K562 (cell line): ENCODE results near the gene HCN3. TPM values are rescaled to one million over a fixed set of nuclear protein-coding genes. Genes with fewer than 3 reads are reported as not detected.
A peak's percentile ranks its signal among the peaks of the same experiment; 100 is the strongest.

Experiments
- CCAR2 ChIP-seq: fragments of 200-400 bp; formaldehyde crosslinking; IDR thresholded peaks from 2 replicates; pipeline ENCODE4 v1.6.1; 2017; ENCODE audit warnings: mild to moderate bottlenecking, low read depth, low read length
- ETV6 ChIP-seq, 3 experiments: fragments of 150-350 bp in 1 of 3; sonication (generic) in 1 of 3; formaldehyde crosslinking in 1 of 3; IDR thresholded peaks; 2 replicates each; pipeline versions ENCODE4 v1.6.1 to v1.8.0; 2014 to 2022; ENCODE audit warnings: borderline replicate concordance in 2 of 3, low read depth in 2 of 3, antibody characterized with exemption in 1 of 3, low read length in 1 of 3, mild to moderate bottlenecking in 1 of 3, missing genetic modification reagents in 1 of 3
- KDM1A ChIP-seq, 2 experiments: fragments of 450-650 bp; IDR thresholded peaks; 2 replicates each; pipeline ENCODE4 v1.6.1; 2016; ENCODE audit warnings: mild to moderate bottlenecking in 2 of 2
- LCOR ChIP-seq: sonication (generic); formaldehyde crosslinking; IDR thresholded peaks from 2 replicates; pipeline ENCODE4 v1.8.0; 2022; ENCODE audit warnings: mild to moderate bottlenecking, missing genetic modification reagents
- MAFG ChIP-seq: fragments of 450-650 bp; conservative IDR thresholded peaks from 2 replicates; pipeline ENCODE4 v1.6.1; 2016; ENCODE audit warnings: missing genetic modification characterization, missing compliant biosample characterization
- MAFK ChIP-seq: IDR thresholded peaks from 2 replicates; pipeline ENCODE4 v1.6.1; 2011; ENCODE audit warnings: low read length, improper control_type of control experiment
- NFXL1 ChIP-seq: fragments of 450-650 bp; formaldehyde crosslinking; IDR thresholded peaks from 2 replicates; pipeline ENCODE4 v1.4.0; 2021; ENCODE audit warnings: mild to moderate bottlenecking
- NR2C1 ChIP-seq, 2 experiments: fragments of 450-650 bp; IDR thresholded peaks; 2 replicates each; pipeline ENCODE4 v1.6.1; 2017; ENCODE audit warnings: mild to moderate bottlenecking in 2 of 2, antibody characterized with exemption in 1 of 2, inconsistent platforms in 1 of 2, missing compliant biosample characterization in 1 of 2, missing genetic modification characterization in 1 of 2
- PTBP1 ChIP-seq: fragments of 200-400 bp; formaldehyde crosslinking; IDR thresholded peaks from 2 replicates; pipeline ENCODE4 v1.6.1; 2017; ENCODE audit warnings: low read depth, low read length
- SREBF1 ChIP-seq: fragments of 150-350 bp; IDR thresholded peaks from 2 replicates; pipeline ENCODE4 v1.6.1; 2014; ENCODE audit warnings: antibody characterized with exemption, low read depth, low read length, borderline replicate concordance
- ZNF699 ChIP-seq: fragments of 250-450 bp; sonication (Bioruptor Pico); IDR thresholded peaks from 2 replicates; pipeline ENCODE4 v1.8.0; 2021; ENCODE audit warnings: mild to moderate bottlenecking, moderate library complexity; ENCODE audit not compliant: insufficient replicate concordance
- polyA plus RNA-seq, 8 experiments: library from polyadenylated mRNA; depleted of rRNA in 4 of 8; stranded (reverse) in 5 of 8; unstranded in 3 of 8; fragments of >200 nt; fragmentation: Nextera tagmentation in 2 of 8; fragmentation: Illumina TruSeq in 1 of 8; extraction: Ambion mirVana in 2 of 8; extraction: Trizol in 1 of 8; gene quantifications; 2 replicates each; pipeline versions ENCODE4 v1.2.1 to v1.2.3, GENCODE V29; 2011 to 2014; ENCODE audit warnings: inconsistent platforms in 1 of 8, missing spikeins in 1 of 8
- total RNA-seq, 7 experiments: library from RNA; depleted of rRNA in 6 of 7; stranded (reverse); fragments of >200 nt in 6 of 7; fragmentation: Illumina TruSeq in 2 of 7; extraction: Trizol in 2 of 7; gene quantifications; 2 replicates each; pipeline versions ENCODE4 v1.2.1 to v1.2.3, GENCODE V29; 2011 to 2021; ENCODE audit warnings: low replicate concordance in 1 of 7
- TF ChIP-seq, protein P1 (sequence below): IDR thresholded peaks from 2 replicates; pipeline ENCODE4 v1.6.1; 2014; ENCODE audit warnings: antibody characterized with exemption
- TF ChIP-seq, protein P2 (sequence below): sonication (generic); formaldehyde crosslinking; IDR thresholded peaks from 2 replicates; pipeline ENCODE4 v1.8.0; 2022; ENCODE audit warnings: mild to moderate bottlenecking, low read depth, missing genetic modification reagents
- TF ChIP-seq, protein P3 (sequence below): fragments of 450-650 bp; formaldehyde crosslinking; IDR thresholded peaks from 2 replicates; pipeline ENCODE4 v1.4.0; 2020; ENCODE audit warnings: mild to moderate bottlenecking
- TF ChIP-seq, protein P4 (sequence below): sonication (generic); formaldehyde crosslinking; IDR thresholded peaks from 2 replicates; pipeline ENCODE4 v1.9.0; 2022; ENCODE audit warnings: mild to moderate bottlenecking, missing genetic modification reagents
- TF ChIP-seq, protein P5 (sequence below): fragments of 250-450 bp; sonication (Bioruptor Pico); IDR thresholded peaks from 2 replicates; pipeline ENCODE4 v1.8.0; 2022; ENCODE audit warnings: inconsistent platforms
- TF ChIP-seq, protein P6 (sequence below), 2 experiments: fragments of 450-650 bp; conservative IDR thresholded peaks; 2 replicates each; pipeline ENCODE4 v1.6.1; 2017; ENCODE audit warnings: mild to moderate bottlenecking in 2 of 2, moderate library complexity in 2 of 2

HCN3 gene
- total and polyA plus RNA-seq, 9 of the 15 experiments (the other 6 are each of a cell fraction or from before 2014, with no cell fraction given), result 0.91 to 9.7 (median 3.9) TPM

DNA sequence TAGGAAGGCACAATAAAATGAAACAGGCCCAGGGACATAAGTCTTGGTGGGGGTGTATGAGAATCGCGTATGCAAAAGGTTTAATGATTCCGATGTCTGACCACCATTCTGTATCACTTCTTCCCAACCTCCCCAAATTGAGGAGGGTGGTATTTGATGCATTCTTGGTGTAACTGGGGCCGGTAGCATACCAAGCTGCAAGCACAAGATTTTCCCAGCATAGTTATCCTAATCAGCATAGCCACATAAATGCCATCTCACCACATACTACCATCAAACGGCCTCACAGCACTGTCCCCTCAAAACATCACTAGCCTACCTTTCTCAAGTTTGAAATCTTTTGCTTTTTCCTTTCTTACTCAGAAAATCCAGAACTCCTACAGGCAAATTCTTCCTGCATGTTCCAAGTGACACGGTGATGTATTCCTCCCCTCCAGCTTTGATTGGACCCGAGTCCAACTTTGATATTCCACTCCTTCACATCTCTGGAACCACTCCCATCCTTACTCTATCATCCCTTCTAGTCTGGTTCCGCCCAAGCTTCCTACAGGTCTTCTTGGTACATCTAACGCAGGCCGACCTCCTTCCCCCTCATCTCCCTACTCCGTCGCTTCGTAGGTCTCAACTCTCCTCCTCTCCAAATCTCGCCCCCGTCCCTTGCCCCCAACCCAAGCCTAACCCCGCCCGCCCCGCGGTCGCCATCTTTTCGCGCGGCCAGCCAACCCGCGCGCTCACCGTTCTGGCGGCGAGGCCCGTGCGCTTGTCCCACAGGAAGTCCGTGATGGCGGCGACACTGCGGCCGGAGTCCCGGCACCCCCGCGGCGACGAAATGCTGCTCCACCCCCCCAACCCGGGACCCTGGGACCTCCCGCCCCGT, 4.6 kb upstream of the HCN3 start (continued):
- TF ChIP-seq, protein P1, sequence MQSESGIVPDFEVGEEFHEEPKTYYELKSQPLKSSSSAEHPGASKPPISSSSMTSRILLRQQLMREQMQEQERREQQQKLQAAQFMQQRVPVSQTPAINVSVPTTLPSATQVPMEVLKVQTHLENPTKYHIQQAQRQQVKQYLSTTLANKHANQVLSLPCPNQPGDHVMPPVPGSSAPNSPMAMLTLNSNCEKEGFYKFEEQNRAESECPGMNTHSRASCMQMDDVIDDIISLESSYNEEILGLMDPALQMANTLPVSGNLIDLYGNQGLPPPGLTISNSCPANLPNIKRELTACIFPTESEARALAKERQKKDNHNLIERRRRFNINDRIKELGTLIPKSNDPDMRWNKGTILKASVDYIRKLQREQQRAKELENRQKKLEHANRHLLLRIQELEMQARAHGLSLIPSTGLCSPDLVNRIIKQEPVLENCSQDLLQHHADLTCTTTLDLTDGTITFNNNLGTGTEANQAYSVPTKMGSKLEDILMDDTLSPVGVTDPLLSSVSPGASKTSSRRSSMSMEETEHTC, result no peak
- TF ChIP-seq, protein P2, sequence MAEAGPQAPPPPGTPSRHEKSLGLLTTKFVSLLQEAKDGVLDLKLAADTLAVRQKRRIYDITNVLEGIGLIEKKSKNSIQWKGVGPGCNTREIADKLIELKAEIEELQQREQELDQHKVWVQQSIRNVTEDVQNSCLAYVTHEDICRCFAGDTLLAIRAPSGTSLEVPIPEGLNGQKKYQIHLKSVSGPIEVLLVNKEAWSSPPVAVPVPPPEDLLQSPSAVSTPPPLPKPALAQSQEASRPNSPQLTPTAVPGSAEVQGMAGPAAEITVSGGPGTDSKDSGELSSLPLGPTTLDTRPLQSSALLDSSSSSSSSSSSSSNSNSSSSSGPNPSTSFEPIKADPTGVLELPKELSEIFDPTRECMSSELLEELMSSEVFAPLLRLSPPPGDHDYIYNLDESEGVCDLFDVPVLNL (CRISPR knock-in tag), result no peak
- TF ChIP-seq MAFG (tag), result no peak
- TF ChIP-seq, protein P3, sequence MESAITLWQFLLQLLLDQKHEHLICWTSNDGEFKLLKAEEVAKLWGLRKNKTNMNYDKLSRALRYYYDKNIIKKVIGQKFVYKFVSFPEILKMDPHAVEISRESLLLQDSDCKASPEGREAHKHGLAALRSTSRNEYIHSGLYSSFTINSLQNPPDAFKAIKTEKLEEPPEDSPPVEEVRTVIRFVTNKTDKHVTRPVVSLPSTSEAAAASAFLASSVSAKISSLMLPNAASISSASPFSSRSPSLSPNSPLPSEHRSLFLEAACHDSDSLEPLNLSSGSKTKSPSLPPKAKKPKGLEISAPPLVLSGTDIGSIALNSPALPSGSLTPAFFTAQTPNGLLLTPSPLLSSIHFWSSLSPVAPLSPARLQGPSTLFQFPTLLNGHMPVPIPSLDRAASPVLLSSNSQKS (CRISPR knock-in tag), result no peak
- no peak for TF ChIP-seq LCOR (CRISPR knock-in tag)
- TF ChIP-seq, protein P4, sequence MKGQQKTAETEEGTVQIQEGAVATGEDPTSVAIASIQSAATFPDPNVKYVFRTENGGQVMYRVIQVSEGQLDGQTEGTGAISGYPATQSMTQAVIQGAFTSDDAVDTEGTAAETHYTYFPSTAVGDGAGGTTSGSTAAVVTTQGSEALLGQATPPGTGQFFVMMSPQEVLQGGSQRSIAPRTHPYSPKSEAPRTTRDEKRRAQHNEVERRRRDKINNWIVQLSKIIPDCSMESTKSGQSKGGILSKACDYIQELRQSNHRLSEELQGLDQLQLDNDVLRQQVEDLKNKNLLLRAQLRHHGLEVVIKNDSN (CRISPR knock-in tag), result no peak
- TF ChIP-seq ZNF699 (CRISPR knock-in tag), result no peak
- TF ChIP-seq, protein P5, sequence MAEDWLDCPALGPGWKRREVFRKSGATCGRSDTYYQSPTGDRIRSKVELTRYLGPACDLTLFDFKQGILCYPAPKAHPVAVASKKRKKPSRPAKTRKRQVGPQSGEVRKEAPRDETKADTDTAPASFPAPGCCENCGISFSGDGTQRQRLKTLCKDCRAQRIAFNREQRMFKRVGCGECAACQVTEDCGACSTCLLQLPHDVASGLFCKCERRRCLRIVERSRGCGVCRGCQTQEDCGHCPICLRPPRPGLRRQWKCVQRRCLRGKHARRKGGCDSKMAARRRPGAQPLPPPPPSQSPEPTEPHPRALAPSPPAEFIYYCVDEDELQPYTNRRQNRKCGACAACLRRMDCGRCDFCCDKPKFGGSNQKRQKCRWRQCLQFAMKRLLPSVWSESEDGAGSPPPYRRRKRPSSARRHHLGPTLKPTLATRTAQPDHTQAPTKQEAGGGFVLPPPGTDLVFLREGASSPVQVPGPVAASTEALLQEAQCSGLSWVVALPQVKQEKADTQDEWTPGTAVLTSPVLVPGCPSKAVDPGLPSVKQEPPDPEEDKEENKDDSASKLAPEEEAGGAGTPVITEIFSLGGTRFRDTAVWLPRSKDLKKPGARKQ (CRISPR knock-in tag), result no peak
- TF ChIP-seq SREBF1, result no peak
- peak in 1 of 2 experiments; percentile 6; a peak in 1 of 4 replicates for TF ChIP-seq KDM1A (IDR thresholded peaks at IDR 0.05)
- no peak for TF ChIP-seq MAFK
- TF ChIP-seq, protein P6, sequence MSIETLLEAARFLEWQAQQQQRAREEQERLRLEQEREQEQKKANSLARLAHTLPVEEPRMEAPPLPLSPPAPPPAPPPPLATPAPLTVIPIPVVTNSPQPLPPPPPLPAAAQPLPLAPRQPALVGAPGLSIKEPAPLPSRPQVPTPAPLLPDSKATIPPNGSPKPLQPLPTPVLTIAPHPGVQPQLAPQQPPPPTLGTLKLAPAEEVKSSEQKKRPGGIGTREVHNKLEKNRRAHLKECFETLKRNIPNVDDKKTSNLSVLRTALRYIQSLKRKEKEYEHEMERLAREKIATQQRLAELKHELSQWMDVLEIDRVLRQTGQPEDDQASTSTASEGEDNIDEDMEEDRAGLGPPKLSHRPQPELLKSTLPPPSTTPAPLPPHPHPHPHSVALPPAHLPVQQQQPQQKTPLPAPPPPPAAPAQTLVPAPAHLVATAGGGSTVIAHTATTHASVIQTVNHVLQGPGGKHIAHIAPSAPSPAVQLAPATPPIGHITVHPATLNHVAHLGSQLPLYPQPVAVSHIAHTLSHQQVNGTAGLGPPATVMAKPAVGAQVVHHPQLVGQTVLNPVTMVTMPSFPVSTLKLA (conservative IDR thresholded peaks at IDR 0.05), result no peak
- no peak for TF ChIP-seq NFXL1 (CRISPR knock-in tag)
- TF ChIP-seq PTBP1, result no peak
- no peak for TF ChIP-seq CCAR2
- no peak for TF ChIP-seq ETV6 (IDR thresholded peaks at IDR 0.05; ENCODE audit: borderline replicate concordance in 1 of 2, low read depth in 2 of 2, low read length in 1 of 2)
- TF ChIP-seq ETV6 (CRISPR knock-in tag; IDR thresholded peaks at IDR 0.05; ENCODE audit: borderline replicate concordance), result no peak
- TF ChIP-seq NR2C1 (IDR thresholded peaks at IDR 0.05), result no peak
- no peak for TF ChIP-seq NR2C1 (tag; IDR thresholded peaks at IDR 0.05)
